BLaER1 (cell line): ENCODE data around the gene SPACA6.
"Not testable (repeated sequence)": the region's sequence is repeated elsewhere in the genome, so short reads cannot be mapped to it uniquely, and the experiment has no call there.

ENCODE experiments used
- H3K27ac ChIP-seq: shearing (Covaris generic); formaldehyde crosslinking; 2 replicates; pipeline ENCODE4 v1.8.1; 2022
- H3K27me3 ChIP-seq: shearing (Covaris generic); formaldehyde crosslinking; 2 replicates; pipeline ENCODE4 v1.8.1; 2022
- H3K36me3 ChIP-seq: shearing (Covaris generic); formaldehyde crosslinking; 2 replicates; pipeline ENCODE4 v1.8.1; 2022
- H3K4me1 ChIP-seq: shearing (Covaris generic); formaldehyde crosslinking; 2 replicates; pipeline ENCODE4 v1.8.1; 2022
- H3K4me2 ChIP-seq: shearing (Covaris generic); formaldehyde crosslinking; 2 replicates; pipeline ENCODE4 v1.8.1; 2022
- H3K4me3 ChIP-seq: shearing (Covaris generic); formaldehyde crosslinking; 2 replicates; pipeline ENCODE4 v1.8.1; 2022
- H3K9ac ChIP-seq: shearing (Covaris generic); formaldehyde crosslinking; 2 replicates; pipeline ENCODE4 v1.8.1; 2022
- H3K9me3 ChIP-seq: shearing (Covaris generic); formaldehyde crosslinking; 2 replicates; pipeline ENCODE4 v1.8.1; 2022
- H4K20me1 ChIP-seq: shearing (Covaris generic); formaldehyde crosslinking; 2 replicates; pipeline ENCODE4 v1.8.1; 2022
- Cebpa-rat ChIP-seq: shearing (Covaris generic); IDR thresholded peaks from 2 replicates; pipeline ENCODE4 v1.8.1; 2022

SPACA6 gene

GRCh38 chr19:51693260-51693659 is at the start of gene SPACA6:
Gene SPACA6 (plus strand): TSS chr19:51693330. CDS start chr19:51693527, 197 bp downstream.
- H4K20me1 ChIP-seq, result peaks cover 58% of the 10 kb centered on the region
- no peak within 1 kb of the TSS for H3K4me3 ChIP-seq
- H3K36me3 ChIP-seq, result peaks cover 63% of the 10 kb centered on the region
- H3K27me3 ChIP-seq, result no peaks in the 10 kb centered on the region
- no peak for TF ChIP-seq Cebpa-rat
- no peaks in the 10 kb centered on the region for H3K9me3 ChIP-seq
- peaks cover 24% of the 10 kb centered on the region for H3K4me1 ChIP-seq
- H3K4me2 ChIP-seq, result peak within 1 kb of the TSS; percentile 96
- H3K27ac ChIP-seq, result peak within 1 kb of the TSS; percentile 44
- H3K9ac ChIP-seq, result 0 out of 2 replicates have a peak within 1 kb of the TSS, but pooled peaks have one; percentile 38

- no peak overlapping the region for H3K27ac ChIP-seq
- H3K9ac ChIP-seq, result no peak overlapping the region
- no peaks in the 10 kb centered on the region for H3K4me1 ChIP-seq
- H3K4me2 ChIP-seq, result no peak overlapping the region
- H4K20me1 ChIP-seq, result no peaks in the 10 kb centered on the region
- no peaks in the 10 kb centered on the region for H3K9me3 ChIP-seq
- no peak for TF ChIP-seq Cebpa-rat
- no peak overlapping the region for H3K4me3 ChIP-seq
- no peaks in the 10 kb centered on the region for H3K36me3 ChIP-seq
- H3K27me3 ChIP-seq, result no peaks in the 10 kb centered on the region
These were observed 48.4 kb upstream of the SPACA6 start for GRCh38 chr19:51644636-51645271.

- H3K4me3 ChIP-seq, H3K9me3 ChIP-seq, H3K4me1 ChIP-seq, H3K27me3 ChIP-seq, H3K27ac ChIP-seq, H3K9ac ChIP-seq, H3K4me2 ChIP-seq, H3K36me3 ChIP-seq, H4K20me1 ChIP-seq: not testable (repeated sequence)
These were observed 46.4 kb upstream of the SPACA6 start, which contains the start of gene SIGLEC14 for GRCh38 chr19:51646730-51647129. Gene SIGLEC14 (minus strand): TSS chr19:51646825. CDS start chr19:51646759, 66 bp downstream.

GRCh38 chr19:51647318-51647717 is 45.8 kb upstream of the SPACA6 start:
- Histone ChIP-seq H3K4me2 (no peak overlapping the region), H3K27ac (no peak overlapping the region), H3K36me3 (no peaks in the 10 kb centered on the region), H3K4me1 (no peaks in the 10 kb centered on the region), H3K4me3 (no peak overlapping the region), H4K20me1 (no peaks in the 10 kb centered on the region), H3K9ac (no peak overlapping the region), H3K9me3 (no peaks in the 10 kb centered on the region), H3K27me3 (no peaks in the 10 kb centered on the region)
- TF ChIP-seq Cebpa-rat, result no peak

GRCh38 chr19:51651216-51651846 is 41.8 kb upstream of the SPACA6 start:
- Histone ChIP-seq H3K4me1 (no peaks in the 10 kb centered on the region), H3K9ac (no peak overlapping the region), H3K27ac (no peak overlapping the region), H4K20me1 (no peaks in the 10 kb centered on the region), H3K9me3 (no peaks in the 10 kb centered on the region), H3K27me3 (no peaks in the 10 kb centered on the region), H3K4me3 (no peak overlapping the region), H3K36me3 (no peaks in the 10 kb centered on the region), H3K4me2 (no peak overlapping the region)
- TF ChIP-seq Cebpa-rat, result no peak

GRCh38 chr19:51652266-51652665 is 40.9 kb upstream of the SPACA6 start:
- H3K9me3 ChIP-seq, result no peaks in the 10 kb centered on the region
- no peaks in the 10 kb centered on the region for H3K27me3 ChIP-seq
- H3K9ac ChIP-seq, result no peak overlapping the region
- peaks cover 7% of the 10 kb centered on the region for H3K4me1 ChIP-seq
- no peak overlapping the region for H3K4me2 ChIP-seq
- no peak overlapping the region for H3K4me3 ChIP-seq
- no peak overlapping the region for H3K27ac ChIP-seq
- H4K20me1 ChIP-seq, result no peaks in the 10 kb centered on the region
- TF ChIP-seq Cebpa-rat, result no peak
- no peaks in the 10 kb centered on the region for H3K36me3 ChIP-seq

- Histone ChIP-seq H3K36me3 (no peaks in the 10 kb centered on the region), H3K4me1 (peaks cover 7% of the 10 kb centered on the region), H3K4me2 (no peak overlapping the region), H3K27me3 (no peaks in the 10 kb centered on the region), H3K9me3 (no peaks in the 10 kb centered on the region), H3K9ac (no peak overlapping the region), H4K20me1 (no peaks in the 10 kb centered on the region), H3K27ac (no peak overlapping the region), H3K4me3 (no peak overlapping the region)
- no peak for TF ChIP-seq Cebpa-rat
These were observed 40.0 kb upstream of the SPACA6 start for GRCh38 chr19:51653162-51653561.

- Histone ChIP-seq H3K9me3 (no peaks in the 10 kb centered on the region), H4K20me1 (no peaks in the 10 kb centered on the region), H3K4me1 (peaks cover 7% of the 10 kb centered on the region), H3K36me3 (no peaks in the 10 kb centered on the region), H3K4me3 (no peak overlapping the region), H3K4me2 (no peak overlapping the region), H3K9ac (no peak overlapping the region), H3K27ac (no peak overlapping the region), H3K27me3 (no peaks in the 10 kb centered on the region)
- no peak for TF ChIP-seq Cebpa-rat
These were observed 38.3 kb upstream of the SPACA6 start for GRCh38 chr19:51654783-51655182.

- H3K27me3 ChIP-seq, result no peaks in the 10 kb centered on the region
- TF ChIP-seq Cebpa-rat, result no peak
- H3K4me2 ChIP-seq, result no peak overlapping the region
- 0 out of 2 replicates have a peak, but pooled peaks cover 7% of the 10 kb centered on the region for H3K9me3 ChIP-seq
- H3K27ac ChIP-seq, result no peak overlapping the region
- no peaks in the 10 kb centered on the region for H3K36me3 ChIP-seq
- H3K4me1 ChIP-seq, result peaks cover 7% of the 10 kb centered on the region
- H3K9ac ChIP-seq, result no peak overlapping the region
- H3K4me3 ChIP-seq, result no peak overlapping the region
- no peaks in the 10 kb centered on the region for H4K20me1 ChIP-seq
These were observed 32.0 kb upstream of the SPACA6 start for GRCh38 chr19:51660975-51661600.

- Histone ChIP-seq H3K4me2 (no peak overlapping the region), H3K27ac (no peak overlapping the region), H3K36me3 (no peaks in the 10 kb centered on the region), H4K20me1 (no peaks in the 10 kb centered on the region), H3K9ac (no peak overlapping the region), H3K4me3 (no peak overlapping the region), H3K4me1 (no peaks in the 10 kb centered on the region), H3K27me3 (no peaks in the 10 kb centered on the region), H3K9me3 (0 out of 2 replicates have a peak, but pooled peaks cover 7% of the 10 kb centered on the region)
- no peak for TF ChIP-seq Cebpa-rat
These were observed 29.5 kb upstream of the SPACA6 start for GRCh38 chr19:51663650-51664049.
